ENCODE measurements around the gene RGS5. TPM values are rescaled to one million over a fixed set of nuclear protein-coding genes. Genes with fewer than 3 reads are reported as not detected.
A peak's percentile ranks its signal among the peaks of the same experiment; 100 is the strongest.

RGS5 gene
- total and polyA plus RNA-seq, 2 donors (not counting 3 experiments of a cell fraction or from before 2014, with no cell fraction given): 287 to 770 TPM

DNA sequence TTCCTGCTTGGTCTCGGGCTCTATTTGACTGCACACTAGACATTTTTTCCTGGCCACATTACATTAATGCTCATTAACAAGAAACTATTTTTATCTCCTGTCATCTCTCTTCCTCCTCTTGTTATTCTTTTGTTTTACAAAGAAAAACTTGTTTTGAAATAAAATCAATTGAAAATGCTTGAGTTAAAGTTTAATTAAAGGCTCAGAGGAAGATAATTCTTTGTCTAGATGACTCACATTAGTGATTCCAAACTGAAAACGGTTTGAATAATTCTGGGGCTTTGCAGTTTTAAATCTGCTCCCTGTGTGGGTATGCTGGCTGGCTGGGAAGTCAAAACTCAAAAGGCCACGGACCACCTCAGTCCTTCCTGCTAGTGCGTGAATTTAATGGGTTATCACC is 29.6 kb downstream of the RGS5 start:
- BruUV-seq (replicated peaks): TSS peak; percentile 15
- peaks cover 30% of the 10 kb centered on the region for H3K79me2 ChIP-seq (ENCODE audit: control insufficient read depth, insufficient read depth, low read length)
- peak; percentile 40 for FAIRE-seq
- peak overlapping the region; percentile 60 for H2AFZ ChIP-seq (ENCODE audit: low read depth, low read length)
- dilution Hi-C loops (cut with MboI; ENCODE audit: extremely low pct_ligation_motif_present, low sequenced_read_pairs): no loop called here
- H3K4me1 ChIP-seq (ENCODE audit: control insufficient read depth, extremely low read depth, insufficient read depth, low read length): peaks cover 62% of the 10 kb centered on the region
- peak overlapping the region; percentile 79 for H3K4me2 ChIP-seq (ENCODE audit: insufficient read depth, low read length)
- H4K20me1 ChIP-seq (replicated peaks; ENCODE audit: control insufficient read depth, extremely low read depth, insufficient read depth, low read length): no peaks in the 10 kb centered on the region
- peak; percentile 68 for DNase-seq (ENCODE audit: low read depth, low spot score)
- H3K36me3 ChIP-seq (ENCODE audit: control insufficient read depth in 2 of 2, extremely low read depth in 1 of 2, insufficient read depth in 2 of 2, low read length in 2 of 2): no peaks in the 10 kb centered on the region
- H3K9ac ChIP-seq (replicated peaks; ENCODE audit: extremely low read depth, insufficient read depth, low read length): peak overlapping the region; percentile 88
- H3K9me1 ChIP-seq (replicated peaks; ENCODE audit: control insufficient read depth, extremely low read depth, insufficient read depth, low read length): no peaks in the 10 kb centered on the region
- TF ChIP-seq FOS (IDR thresholded peaks at IDR 0.05; ENCODE audit: borderline replicate concordance, insufficient read depth, low read length): peak; percentile 57
- TF ChIP-seq, protein P1, sequence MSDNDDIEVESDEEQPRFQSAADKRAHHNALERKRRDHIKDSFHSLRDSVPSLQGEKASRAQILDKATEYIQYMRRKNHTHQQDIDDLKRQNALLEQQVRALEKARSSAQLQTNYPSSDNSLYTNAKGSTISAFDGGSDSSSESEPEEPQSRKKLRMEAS (IDR thresholded peaks at IDR 0.05; ENCODE audit: insufficient read depth, insufficient read length): no peak
- POLR2A ChIA-PET: no interaction called here
- CTCF ChIA-PET: interaction anchor here (0.8 to 1.8 kb wide), 9 partner anchors 11 to 325 kb away, joined by 3 to 8 read pairs (median 5); partner anchors contain the start of gene RGS4
- H3K27ac ChIP-seq (ENCODE audit: insufficient read depth, low read depth, low read length): peak overlapping the region; percentile 89
- no peaks in the 10 kb centered on the region for H3K9me3 ChIP-seq (replicated peaks; ENCODE audit: control insufficient read depth, insufficient read depth, low read length)
- H3K27me3 ChIP-seq (ENCODE audit: control insufficient read depth in 2 of 2, insufficient read depth in 2 of 2, low read length in 2 of 2): no peaks in the 10 kb centered on the region
- H3K4me3 ChIP-seq (replicated peaks in 1 of 3; ENCODE audit: insufficient read depth in 1 of 3, low read depth in 1 of 3, low read length in 3 of 3): peak overlapping the region in 2 of 3 experiments; percentile 12 to 37
- intact Hi-C loops (cut with micrococcal nuclease): loop anchor here (1.0 to 5.0 kb wide), 2 partner anchors 23 to 201 kb away; no protein-coding TSS in a partner anchor

DNA sequence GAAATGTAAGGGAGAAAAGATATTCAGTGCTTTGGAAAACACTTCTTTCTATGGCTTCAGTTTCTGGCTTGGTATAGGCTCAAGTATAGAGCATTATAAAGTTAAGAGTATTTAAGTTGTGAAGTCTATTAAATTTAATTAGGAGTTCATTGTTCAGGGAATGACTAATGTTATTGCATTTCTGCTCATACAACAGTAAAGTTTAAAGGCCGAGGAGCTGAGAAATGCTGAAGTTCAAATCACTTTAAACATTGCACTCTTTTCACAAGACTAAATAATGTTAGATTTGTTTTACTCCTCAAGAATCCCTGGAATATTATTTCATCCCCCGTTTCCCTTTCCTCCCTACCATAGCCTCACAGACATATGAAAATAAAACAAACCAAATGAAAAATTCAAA is 30.1 kb downstream of the RGS5 start:
- ChIA-PET POLR2A (no interaction called here), CTCF (interaction anchor here (0.8 to 1.8 kb wide), 9 partner anchors 10 to 324 kb away, joined by 3 to 8 read pairs (median 5); partner anchors contain the start of gene RGS4)
- DNase-seq (ENCODE audit: low read depth, low spot score) (no peak), FAIRE-seq (no peak)
- H3K79me2 ChIP-seq (ENCODE audit: control insufficient read depth, insufficient read depth, low read length): peaks cover 30% of the 10 kb centered on the region
- no peaks in the 10 kb centered on the region for H4K20me1 ChIP-seq (replicated peaks; ENCODE audit: control insufficient read depth, extremely low read depth, insufficient read depth, low read length)
- TF ChIP-seq, protein P2, sequence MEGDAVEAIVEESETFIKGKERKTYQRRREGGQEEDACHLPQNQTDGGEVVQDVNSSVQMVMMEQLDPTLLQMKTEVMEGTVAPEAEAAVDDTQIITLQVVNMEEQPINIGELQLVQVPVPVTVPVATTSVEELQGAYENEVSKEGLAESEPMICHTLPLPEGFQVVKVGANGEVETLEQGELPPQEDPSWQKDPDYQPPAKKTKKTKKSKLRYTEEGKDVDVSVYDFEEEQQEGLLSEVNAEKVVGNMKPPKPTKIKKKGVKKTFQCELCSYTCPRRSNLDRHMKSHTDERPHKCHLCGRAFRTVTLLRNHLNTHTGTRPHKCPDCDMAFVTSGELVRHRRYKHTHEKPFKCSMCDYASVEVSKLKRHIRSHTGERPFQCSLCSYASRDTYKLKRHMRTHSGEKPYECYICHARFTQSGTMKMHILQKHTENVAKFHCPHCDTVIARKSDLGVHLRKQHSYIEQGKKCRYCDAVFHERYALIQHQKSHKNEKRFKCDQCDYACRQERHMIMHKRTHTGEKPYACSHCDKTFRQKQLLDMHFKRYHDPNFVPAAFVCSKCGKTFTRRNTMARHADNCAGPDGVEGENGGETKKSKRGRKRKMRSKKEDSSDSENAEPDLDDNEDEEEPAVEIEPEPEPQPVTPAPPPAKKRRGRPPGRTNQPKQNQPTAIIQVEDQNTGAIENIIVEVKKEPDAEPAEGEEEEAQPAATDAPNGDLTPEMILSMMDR (IDR thresholded peaks at IDR 0.05; ENCODE audit: extremely low read depth in 1 of 2, insufficient read depth in 1 of 2, low read depth in 1 of 2, low read length in 2 of 2): no peak
- peaks cover 0 to under 1% of the 10 kb centered on the region in 2 experiments for H3K36me3 ChIP-seq (ENCODE audit: control insufficient read depth in 2 of 2, extremely low read depth in 1 of 2, insufficient read depth in 2 of 2, low read length in 2 of 2)
- no peaks in the 10 kb centered on the region for H3K9me1 ChIP-seq (replicated peaks; ENCODE audit: control insufficient read depth, extremely low read depth, insufficient read depth, low read length)
- peak overlapping the region in 1 of 3 experiments; percentile 37 for H3K4me3 ChIP-seq (replicated peaks in 1 of 3; ENCODE audit: insufficient read depth in 1 of 3, low read depth in 1 of 3, low read length in 3 of 3)
- no peaks in the 10 kb centered on the region for H3K27me3 ChIP-seq (ENCODE audit: control insufficient read depth in 2 of 2, insufficient read depth in 2 of 2, low read length in 2 of 2)
- peak overlapping the region; percentile 79 for H3K4me2 ChIP-seq (ENCODE audit: insufficient read depth, low read length)
- intact Hi-C loops (cut with micrococcal nuclease): loop anchor here (5.0 kb wide), 1 partner anchor 200 kb away; no protein-coding TSS in a partner anchor
- TSS peak; percentile 1 for BruUV-seq (replicated peaks)
- peak overlapping the region; percentile 88 for H3K9ac ChIP-seq (replicated peaks; ENCODE audit: extremely low read depth, insufficient read depth, low read length)
- peak overlapping the region; percentile 89 for H3K27ac ChIP-seq (ENCODE audit: insufficient read depth, low read depth, low read length)
- no peaks in the 10 kb centered on the region for H3K9me3 ChIP-seq (replicated peaks; ENCODE audit: control insufficient read depth, insufficient read depth, low read length)
- peaks cover 66% of the 10 kb centered on the region for H3K4me1 ChIP-seq (ENCODE audit: control insufficient read depth, extremely low read depth, insufficient read depth, low read length)
- dilution Hi-C loops (cut with MboI; ENCODE audit: extremely low pct_ligation_motif_present, low sequenced_read_pairs): no loop called here
- no peak overlapping the region for H2AFZ ChIP-seq (ENCODE audit: low read depth, low read length)
